A204.1 (cell line): ENCODE data around the gene CDC42SE2.
"Not testable (repeated sequence)": the region's sequence is repeated elsewhere in the genome, so short reads cannot be mapped to it uniquely, and the experiment has no call there.

Experiments used
- FAIRE-seq: peaks from 2 replicates; lab custom pipeline; 2012; peaks lifted over from hg19 to GRCh38; lab: Jason Lieb, UNC

CDC42SE2 gene

DNA sequence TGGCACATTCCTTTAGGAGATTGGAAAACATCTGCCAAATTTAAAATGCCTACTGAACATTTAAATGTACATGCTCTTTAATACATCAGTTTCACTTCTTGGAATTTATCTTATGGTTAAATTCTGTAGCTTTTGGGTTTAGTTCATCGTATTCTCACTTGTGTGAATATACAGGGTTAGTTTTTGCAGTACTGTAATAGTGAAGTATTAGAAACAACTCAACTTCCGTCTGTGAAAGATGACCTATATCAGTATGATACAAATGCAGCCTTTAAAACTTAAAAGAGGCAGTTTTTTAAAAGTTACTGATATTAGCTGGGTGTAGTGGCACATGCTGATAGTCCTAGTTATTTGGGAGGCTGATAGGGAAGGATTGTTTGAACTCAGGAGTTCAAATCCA is 57.2 kb downstream of the CDC42SE2 start:
- no peak for FAIRE-seq

DNA sequence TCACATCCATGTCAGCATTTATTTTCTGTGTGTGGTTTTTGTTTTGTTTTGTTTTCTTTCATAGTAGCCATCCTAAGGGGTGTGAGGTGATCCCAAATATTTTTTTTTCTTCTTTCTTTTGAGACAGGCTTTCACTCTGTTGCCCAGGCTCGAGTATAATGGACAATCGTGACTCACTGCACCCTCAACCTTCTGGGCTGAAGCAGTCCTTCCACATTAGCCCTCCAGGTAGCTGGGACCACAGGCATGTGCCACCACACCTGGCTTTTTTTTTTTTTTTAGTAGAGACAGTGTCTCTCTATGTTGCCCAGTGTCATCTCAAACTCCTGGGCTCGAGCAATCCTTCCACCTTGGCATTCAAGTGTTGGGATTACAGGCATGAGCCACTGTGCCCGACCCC is 59.1 kb downstream of the CDC42SE2 start:
- no peak for FAIRE-seq

- FAIRE-seq: no peak
Observed at GRCh38 chr5:131323378-131323777, 59.5 kb downstream of the CDC42SE2 start.

DNA sequence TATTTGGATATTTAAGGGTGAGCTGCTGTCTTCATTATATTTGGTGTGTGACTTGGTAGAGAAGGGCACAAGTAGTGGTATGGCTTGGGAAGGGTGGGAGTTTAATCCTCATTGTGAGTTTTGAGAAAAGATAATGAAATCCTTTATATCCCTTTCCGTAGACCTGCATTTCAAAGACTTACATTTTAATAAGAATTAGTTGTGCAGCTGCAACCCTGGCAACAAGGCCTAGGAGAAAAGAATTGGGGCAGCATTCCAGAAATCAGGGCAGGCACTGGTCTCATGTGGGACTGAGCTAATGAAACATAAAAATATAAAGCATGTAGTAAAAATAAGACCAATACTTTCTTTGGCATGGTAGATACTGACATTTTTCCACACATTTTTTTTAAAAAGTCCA is 60.5 kb downstream of the CDC42SE2 start:
- FAIRE-seq: no peak

GRCh38 chr5:131328536-131329285 is 64.9 kb downstream of the CDC42SE2 start:
- FAIRE-seq: no peak

GRCh38 chr5:131329286-131329560 is 65.4 kb downstream of the CDC42SE2 start:
- no peak for FAIRE-seq

DNA sequence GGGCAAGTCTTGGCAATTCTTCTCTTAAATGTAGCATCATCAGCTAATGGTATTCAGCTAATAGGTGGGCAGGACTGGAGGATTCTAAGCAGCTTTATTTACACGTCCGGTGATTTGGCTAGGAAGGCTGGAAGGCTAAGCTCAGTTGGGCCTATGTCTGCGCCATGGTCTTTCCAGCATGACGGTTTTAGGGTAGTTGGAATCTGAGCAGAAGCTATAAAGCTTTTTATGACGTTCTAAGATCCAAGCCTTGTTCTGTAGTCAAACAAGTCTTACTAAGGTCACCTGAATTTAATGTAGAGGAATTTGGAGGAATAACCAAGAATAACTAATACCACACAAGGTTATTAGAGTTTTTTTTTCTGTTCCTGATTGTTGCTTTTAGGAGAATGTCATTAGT is 66.2 kb downstream of the CDC42SE2 start:
- no peak for FAIRE-seq

DNA sequence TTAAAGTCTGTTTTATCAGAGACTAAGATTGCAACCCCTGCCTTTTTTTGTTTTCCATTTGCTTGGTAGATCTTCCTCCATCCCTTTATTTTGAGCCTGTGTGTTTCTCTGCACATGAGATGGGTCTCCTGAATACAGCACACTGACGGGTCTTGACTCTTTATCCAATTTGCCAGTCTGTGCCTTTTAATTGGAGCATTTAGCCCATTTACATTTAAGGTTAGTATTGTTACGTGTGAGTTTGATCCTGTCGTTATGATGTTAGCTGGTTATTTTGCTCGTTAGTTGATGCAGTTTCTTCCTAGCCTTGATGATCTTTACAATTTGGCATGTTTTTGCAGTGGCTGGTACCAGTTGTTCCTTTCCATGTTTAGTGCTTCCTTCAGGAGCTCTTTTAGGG is 71.9 kb downstream of the CDC42SE2 start:
- not testable (repeated sequence) for FAIRE-seq

DNA sequence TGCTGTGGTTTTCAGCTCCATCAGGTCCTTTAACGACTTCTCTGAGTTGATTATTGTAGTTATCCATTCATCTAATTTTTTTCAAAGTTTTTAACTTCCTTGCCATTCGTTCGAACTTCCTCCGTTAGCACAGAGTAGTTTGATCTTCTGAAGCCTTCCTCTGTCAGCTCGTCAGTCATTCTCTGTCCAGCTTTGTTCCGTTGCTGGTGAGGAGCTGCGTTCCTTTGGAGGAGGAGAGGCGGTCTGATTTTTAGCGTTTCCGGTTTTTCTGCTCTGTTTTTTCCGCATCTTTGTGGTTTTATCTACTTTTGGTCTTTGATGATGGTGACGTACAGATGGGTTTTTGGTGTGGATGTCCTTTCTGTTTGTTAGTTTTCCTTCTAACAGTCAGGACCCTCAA is 72.9 kb downstream of the CDC42SE2 start:
- FAIRE-seq: not testable (repeated sequence)

- not testable (repeated sequence) for FAIRE-seq
Observed at GRCh38 chr5:131337240-131338050, 73.6 kb downstream of the CDC42SE2 start.

DNA sequence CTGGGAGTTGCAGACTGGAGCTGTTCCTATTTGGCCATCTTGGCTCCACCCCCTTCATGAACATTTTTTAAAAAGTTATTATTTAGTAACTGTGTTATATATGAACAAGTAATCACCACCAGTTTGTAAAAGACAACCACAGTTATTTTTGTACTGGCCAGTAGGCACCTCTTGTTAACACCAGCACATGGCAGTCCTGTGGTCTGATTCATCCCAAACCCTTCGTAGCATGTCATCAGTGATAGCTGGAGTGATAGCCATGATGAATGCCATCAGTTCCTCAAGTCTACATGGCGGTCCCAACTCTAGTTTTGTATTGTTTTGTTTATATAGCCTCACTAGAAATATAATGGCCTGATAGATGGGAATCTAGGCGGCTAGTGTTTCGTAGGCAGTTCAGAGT is 74.2 kb downstream of the CDC42SE2 start:
- no peak for FAIRE-seq

DNA sequence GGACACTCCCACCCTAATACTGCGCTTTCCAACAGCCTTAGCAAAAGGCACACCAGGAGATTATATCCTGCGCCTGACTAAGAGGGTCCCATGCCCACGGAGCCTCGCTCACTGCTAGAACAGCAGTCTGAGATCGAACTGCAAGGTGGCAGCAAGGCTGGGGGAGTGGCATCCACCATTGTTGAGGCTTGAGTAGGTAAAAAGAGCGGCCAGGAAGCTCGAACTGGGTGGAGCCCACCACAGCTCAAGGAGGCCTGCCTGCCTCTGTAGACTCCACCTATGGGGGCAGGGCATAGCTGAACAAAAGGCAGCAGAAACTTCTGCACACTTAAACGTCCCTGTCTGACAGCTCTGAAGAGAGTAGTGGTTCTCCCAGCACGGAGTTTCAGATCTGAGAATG is 80.4 kb downstream of the CDC42SE2 start:
- not testable (repeated sequence) for FAIRE-seq

GRCh38 chr5:131346204-131346603 is 82.4 kb downstream of the CDC42SE2 start:
- FAIRE-seq: not testable (repeated sequence)

DNA sequence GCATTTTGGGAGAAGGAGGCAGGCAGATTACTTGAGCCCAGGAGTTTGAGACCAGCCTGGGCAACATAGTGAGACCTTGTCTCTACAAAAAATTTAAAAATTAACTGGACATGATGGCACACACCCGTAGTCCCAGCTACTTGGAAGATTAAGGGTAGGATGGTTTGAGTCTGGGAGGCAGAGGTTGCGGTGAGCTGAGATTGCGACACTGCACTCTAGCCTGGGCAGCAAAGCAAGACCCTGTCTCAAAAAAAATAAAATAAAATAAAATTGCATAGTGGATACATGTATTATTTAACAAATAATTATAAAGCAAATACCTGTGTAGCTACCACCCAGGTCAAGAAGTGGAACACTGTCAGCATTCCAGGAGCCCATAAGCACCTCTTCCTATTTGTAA is 90.1 kb downstream of the CDC42SE2 start:
- no peak for FAIRE-seq

DNA sequence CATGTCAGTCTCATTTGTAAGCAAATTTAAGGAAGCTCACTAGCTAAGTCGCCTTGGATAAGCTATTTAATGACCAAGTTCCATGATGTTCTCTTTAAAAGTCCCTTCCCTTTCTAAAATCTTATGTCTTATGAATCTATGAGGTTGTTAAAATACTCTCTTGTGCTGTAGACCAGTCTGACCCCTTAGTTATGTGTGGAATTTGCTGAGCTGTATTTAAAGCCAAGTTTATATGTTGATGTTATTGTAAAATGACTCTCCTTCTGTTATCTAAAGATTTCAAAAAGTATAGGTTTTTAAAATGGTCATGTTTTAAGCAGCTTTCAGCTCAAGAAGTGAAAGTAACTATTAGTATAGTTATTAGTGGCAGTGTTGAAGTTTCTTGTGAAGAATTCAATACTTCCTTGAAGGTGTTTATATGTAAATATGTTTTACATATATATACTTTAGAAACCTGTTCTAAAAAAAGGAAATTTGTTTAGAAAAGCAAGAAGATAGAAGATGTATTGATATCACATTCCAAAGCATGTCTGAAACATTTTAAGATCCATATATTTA is 92.2 kb downstream of the CDC42SE2 start:
- FAIRE-seq: peak; percentile 82

DNA sequence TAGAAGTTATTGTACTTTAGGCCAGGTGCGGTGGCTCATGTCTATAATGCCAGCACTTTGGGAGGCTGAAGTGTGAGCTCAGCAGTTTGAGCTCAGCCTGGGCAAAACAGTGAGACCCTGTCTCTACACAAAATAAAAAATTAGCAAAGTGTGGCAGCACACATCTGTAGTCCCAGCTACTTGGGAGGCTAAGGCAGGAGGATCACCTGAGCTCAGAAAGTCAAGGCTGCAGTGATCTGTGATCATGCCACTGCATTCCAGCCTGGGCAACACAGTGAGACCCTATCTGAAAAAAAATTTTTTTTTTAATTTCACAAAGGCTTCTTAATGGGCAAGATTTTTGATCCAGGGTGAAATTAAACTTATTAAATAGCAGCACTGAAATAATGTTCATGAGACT is 92.8 kb downstream of the CDC42SE2 start:
- no peak for FAIRE-seq

- FAIRE-seq: no peak
Observed at GRCh38 chr5:131357739-131358561, 94.1 kb downstream of the CDC42SE2 start.

- FAIRE-seq: no peak
Observed at GRCh38 chr5:131361677-131362315, 97.9 kb downstream of the CDC42SE2 start.

GRCh38 chr5:131363811-131364506 is 100.1 kb downstream of the CDC42SE2 start:
- no peak for FAIRE-seq

DNA sequence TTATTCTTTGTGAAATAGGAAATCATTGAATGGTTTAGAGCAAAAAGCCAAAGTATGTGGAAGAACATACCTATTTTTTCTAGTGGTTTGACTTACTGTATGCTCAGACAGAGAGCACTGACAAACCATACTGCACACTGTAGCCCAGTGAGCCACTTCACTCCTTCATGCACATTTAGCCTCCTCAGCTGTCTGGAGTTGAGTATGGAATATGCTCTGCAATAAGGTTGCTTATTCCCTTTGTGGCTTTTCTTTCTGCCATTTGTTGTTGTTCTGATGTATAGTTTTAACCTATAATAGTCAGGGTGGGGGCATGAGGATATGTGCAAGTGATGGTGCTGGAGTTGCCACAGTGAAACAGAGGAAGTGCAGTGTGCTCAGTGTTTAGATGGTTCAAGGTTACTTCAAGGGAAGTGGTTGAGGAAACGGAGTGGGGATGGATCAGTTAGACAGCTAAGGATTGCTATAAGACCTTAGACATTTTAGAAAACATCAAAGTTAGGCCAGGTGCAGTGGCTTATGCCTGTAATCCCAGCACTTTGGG is 100.7 kb downstream of the CDC42SE2 start:
- FAIRE-seq: no peak

DNA sequence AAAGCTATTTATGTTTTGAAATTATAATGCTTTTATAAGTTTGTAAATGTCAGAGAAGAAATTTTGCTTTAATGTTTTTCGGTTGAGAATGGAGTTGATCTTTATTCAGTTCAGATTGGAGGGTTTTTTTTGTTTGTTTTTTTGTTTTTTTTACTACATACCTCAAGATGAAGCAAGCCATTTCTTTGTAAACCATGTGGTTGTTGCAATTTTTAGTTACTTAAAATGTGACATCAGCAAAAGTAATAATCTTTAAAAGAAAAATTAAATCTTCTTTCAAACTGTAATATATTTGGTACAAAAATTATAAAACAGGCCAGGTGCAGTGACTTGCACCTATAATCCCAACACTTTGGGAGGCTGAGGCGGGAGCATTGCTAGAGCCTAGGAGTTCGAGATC is 102.6 kb downstream of the CDC42SE2 start:
- no peak for FAIRE-seq
